ENCODE data around the gene ULBP2. TPM values are rescaled to one million over a fixed set of nuclear protein-coding genes. Genes with fewer than 3 reads are reported as not detected.

Gene ULBP2
- total RNA-seq, 1 experiment from 2014 or later: 0.13 TPM

GRCh38 chr6:149995235-149995750 lies 53.5 kb downstream of the ULBP2 start (continued):
- no peak for TF ChIP-seq E2F5 (CRISPR knock-in tag; IDR thresholded peaks at IDR 0.05)
- TF ChIP-seq ATF3 (CRISPR knock-in tag; conservative IDR thresholded peaks at IDR 0.05): no peak
- TF ChIP-seq ZNF423 (CRISPR knock-in tag; IDR thresholded peaks at IDR 0.05): no peak
- TF ChIP-seq ARID4B (CRISPR knock-in tag; IDR thresholded peaks at IDR 0.05; ENCODE audit: borderline replicate concordance): no peak
- TF ChIP-seq ELF4 (CRISPR knock-in tag; IDR thresholded peaks at IDR 0.05; ENCODE audit: low read depth): no peak
- TF ChIP-seq SMAD4 (CRISPR knock-in tag; IDR thresholded peaks at IDR 0.05): no peak

- Mint-ChIP-seq H3K9me3 (no peaks in the 10 kb centered on the region), H3K27ac (no peak overlapping the region), H3K36me3 (no peaks in the 10 kb centered on the region), H3K27me3 (ENCODE audit: low read depth) (peaks cover 81% of the 10 kb centered on the region), H3K4me1 (peaks cover 9% of the 10 kb centered on the region), H3K4me3 (no peak overlapping the region)
- POLR2A ChIA-PET: interaction anchor here (1.4 kb wide), 1 partner anchor 12 kb away, joined by 4 read pairs; no protein-coding TSS in a partner anchor
- DNase-seq (ENCODE audit: low spot score): no peak
- no peak for ATAC-seq
- TF ChIP-seq ZNF416 (CRISPR knock-in tag; IDR thresholded peaks at IDR 0.05) (no peak), ZNF671 (CRISPR knock-in tag; IDR thresholded peaks at IDR 0.05) (no peak), RELA (CRISPR knock-in tag; IDR thresholded peaks at IDR 0.05; ENCODE audit: borderline replicate concordance) (no peak), ETV6 (CRISPR knock-in tag; IDR thresholded peaks at IDR 0.05) (no peak), ZBTB43 (CRISPR knock-in tag; IDR thresholded peaks at IDR 0.05) (no peak), ESRRA (CRISPR knock-in tag; IDR thresholded peaks at IDR 0.05; ENCODE audit: borderline replicate concordance) (no peak), TP53 (CRISPR knock-in tag; IDR thresholded peaks at IDR 0.05) (no peak), EMX1 (CRISPR knock-in tag; IDR thresholded peaks at IDR 0.05) (no peak), ZNF317 (CRISPR knock-in tag; IDR thresholded peaks at IDR 0.05; ENCODE audit: borderline replicate concordance, low read depth) (no peak), ELF4 (CRISPR knock-in tag; IDR thresholded peaks at IDR 0.05; ENCODE audit: low read depth) (no peak), NFATC4 (CRISPR knock-in tag; IDR thresholded peaks at IDR 0.05) (no peak), NR3C1 (CRISPR knock-in tag; conservative IDR thresholded peaks at IDR 0.05; ENCODE audit: low read depth) (no peak), NR2C2 (CRISPR knock-in tag; IDR thresholded peaks at IDR 0.05) (no peak), OVOL2 (CRISPR knock-in tag; IDR thresholded peaks at IDR 0.05; ENCODE audit: borderline replicate concordance) (no peak), STAT6 (CRISPR knock-in tag; conservative IDR thresholded peaks at IDR 0.05; ENCODE audit: low read depth) (no peak), ATF3 (CRISPR knock-in tag; conservative IDR thresholded peaks at IDR 0.05) (no peak), CDX4 (CRISPR knock-in tag; IDR thresholded peaks at IDR 0.05; ENCODE audit: borderline replicate concordance) (no peak)
- CTCF ChIA-PET: no interaction called here
Observed at GRCh38 chr6:149995971-149996370, 54.2 kb downstream of the ULBP2 start.

All from WTC11 (cell line).